Measurements from ENCODE around the gene TARDBP. TPM values are rescaled to one million over a fixed set of nuclear protein-coding genes. Genes with fewer than 3 reads are reported as not detected.
A peak's percentile ranks its signal among the peaks of the same experiment; 100 is the strongest.

The TARDBP gene
- total and polyA plus RNA-seq, 2 donors (not counting 1 experiment from before 2014, with no cell fraction given) = 85.2 to 222 TPM

DNA sequence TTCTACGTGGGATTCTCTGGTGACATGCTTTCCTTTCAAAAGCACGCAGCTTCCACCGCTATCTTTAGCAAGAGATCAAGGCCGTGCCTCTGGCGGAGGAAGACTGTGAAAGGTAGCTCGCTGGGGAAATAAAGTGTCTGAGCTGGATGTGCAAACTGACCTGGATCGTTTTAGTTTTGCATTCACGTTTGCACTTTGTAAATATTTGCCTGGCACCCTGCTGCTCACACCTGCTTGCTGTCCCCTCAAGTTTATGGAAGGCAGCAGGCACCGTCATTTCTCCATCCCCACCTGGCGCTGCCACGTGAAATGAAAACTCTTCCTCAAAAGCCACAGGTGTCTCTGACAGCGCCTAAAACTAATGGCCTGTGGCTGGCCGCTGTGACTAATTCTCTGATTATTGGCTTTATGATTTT lies 44.0 kb upstream of the TARDBP start:
- Histone ChIP-seq H3K27me3 (replicated peaks in 1 of 4; ENCODE audit: control extremely low read depth in 1 of 4, control insufficient read depth in 3 of 4, insufficient read depth in 4 of 4, low read length in 3 of 4) (peaks cover 0 to 6% (median 0%) of the 10 kb centered on the region in 4 experiments), H3K27ac (ENCODE audit: low read length in 2 of 2) (no peak overlapping the region), H3K9me3 (ENCODE audit: control extremely low read depth in 1 of 3, control insufficient read depth in 2 of 3, insufficient read depth in 1 of 3, low read length in 2 of 3) (peaks cover 0 to 4% (median 0%) of the 10 kb centered on the region in 3 donors), H3K4me1 (ENCODE audit: control insufficient read depth in 2 of 2, insufficient read depth in 2 of 2, low read length in 2 of 2) (peaks cover 14 to 24% of the 10 kb centered on the region in 2 donors), H3K4me2 (replicated peaks; ENCODE audit: low read depth, low read length, poor library complexity, severe bottlenecking) (peak overlapping the region; percentile 43), H4K20me1 (ENCODE audit: control insufficient read depth, insufficient read depth, low read length, poor library complexity, severe bottlenecking) (no peaks in the 10 kb centered on the region), H3K79me2 (ENCODE audit: control insufficient read depth, insufficient read depth, low read length) (no peaks in the 10 kb centered on the region), H2AFZ (ENCODE audit: insufficient read depth, low read depth, low read length, poor library complexity, severe bottlenecking) (peak overlapping the region; percentile 44), H3K4me3 (ENCODE audit: control extremely low read depth in 1 of 5, extremely low read depth in 1 of 5, insufficient read depth in 1 of 5, low read depth in 2 of 5, low read length in 4 of 5) (peak overlapping the region in 2 of 5 experiments; percentile 17 to 35), H3K9ac (ENCODE audit: low read length) (no peak overlapping the region), H3K36me3 (replicated peaks in 1 of 2; ENCODE audit: control extremely low read depth in 1 of 2, control insufficient read depth in 1 of 2, extremely low read depth in 1 of 2, insufficient read depth in 2 of 2, low read length in 1 of 2) (no peaks in the 10 kb centered on the region)
- TF ChIP-seq, protein P1, sequence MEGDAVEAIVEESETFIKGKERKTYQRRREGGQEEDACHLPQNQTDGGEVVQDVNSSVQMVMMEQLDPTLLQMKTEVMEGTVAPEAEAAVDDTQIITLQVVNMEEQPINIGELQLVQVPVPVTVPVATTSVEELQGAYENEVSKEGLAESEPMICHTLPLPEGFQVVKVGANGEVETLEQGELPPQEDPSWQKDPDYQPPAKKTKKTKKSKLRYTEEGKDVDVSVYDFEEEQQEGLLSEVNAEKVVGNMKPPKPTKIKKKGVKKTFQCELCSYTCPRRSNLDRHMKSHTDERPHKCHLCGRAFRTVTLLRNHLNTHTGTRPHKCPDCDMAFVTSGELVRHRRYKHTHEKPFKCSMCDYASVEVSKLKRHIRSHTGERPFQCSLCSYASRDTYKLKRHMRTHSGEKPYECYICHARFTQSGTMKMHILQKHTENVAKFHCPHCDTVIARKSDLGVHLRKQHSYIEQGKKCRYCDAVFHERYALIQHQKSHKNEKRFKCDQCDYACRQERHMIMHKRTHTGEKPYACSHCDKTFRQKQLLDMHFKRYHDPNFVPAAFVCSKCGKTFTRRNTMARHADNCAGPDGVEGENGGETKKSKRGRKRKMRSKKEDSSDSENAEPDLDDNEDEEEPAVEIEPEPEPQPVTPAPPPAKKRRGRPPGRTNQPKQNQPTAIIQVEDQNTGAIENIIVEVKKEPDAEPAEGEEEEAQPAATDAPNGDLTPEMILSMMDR (IDR thresholded peaks at IDR 0.05) = no peak
- TF ChIP-seq EZH2 (IDR thresholded peaks at IDR 0.05; ENCODE audit: borderline replicate concordance, insufficient read depth, low read depth, low read length, poor library complexity, severe bottlenecking) = no peak
- intact Hi-C loops (cut with micrococcal nuclease) = no loop called here
- peak overlapping the region; percentile 68 for H3K4me3 Mint-ChIP-seq
- WGBS (ENCODE audit: insufficient coverage) = 72% methylated on average over 11 of the region's 13 CpGs
- H3K27me3 Mint-ChIP-seq = peaks cover 22% of the 10 kb centered on the region
- H3K27ac Mint-ChIP-seq = no peak overlapping the region
- ChIA-PET POLR2A (no interaction called here), CTCF (no interaction called here)
- ATAC-seq (ENCODE audit: low read depth) (no peak), DNase-seq (no peak)
- H3K9me3 Mint-ChIP-seq (ENCODE audit: insufficient read depth) = no peaks in the 10 kb centered on the region
- H3K4me1 Mint-ChIP-seq = peaks cover 27% of the 10 kb centered on the region

DNA sequence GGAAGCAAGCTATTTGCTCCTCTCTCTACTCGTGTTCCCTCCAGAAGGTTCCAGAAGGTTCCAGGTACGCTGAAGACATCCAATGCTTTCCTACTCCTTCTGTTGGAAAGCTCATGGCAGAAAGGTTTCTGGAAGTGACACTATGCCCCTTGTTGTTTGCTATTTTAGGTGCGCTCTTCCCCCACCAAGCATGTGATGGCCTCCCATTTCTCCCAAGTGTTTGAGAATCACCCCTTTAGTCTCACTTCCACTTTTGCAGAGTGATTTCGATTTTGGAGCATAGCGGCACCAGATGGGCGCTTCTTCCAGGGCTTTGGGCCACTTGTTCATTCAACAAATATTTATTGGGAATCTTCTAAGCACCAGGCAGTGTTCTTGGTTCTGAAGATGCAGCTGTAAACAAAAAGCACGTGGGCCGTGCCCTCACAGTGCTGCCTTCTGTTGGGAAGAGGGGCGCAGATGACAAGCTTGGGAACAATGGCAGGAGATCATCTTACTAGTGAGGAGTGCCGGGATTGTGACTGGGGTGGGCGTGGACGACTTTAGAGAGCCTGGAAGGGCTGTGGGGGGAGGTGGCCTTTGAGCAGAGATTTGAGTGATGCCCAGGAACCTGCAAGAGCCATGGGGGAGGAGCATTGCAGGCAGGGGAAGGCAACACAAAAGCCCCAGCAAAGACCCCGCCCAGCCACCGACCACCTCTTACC lies 43.0 kb upstream of the TARDBP start:
- no peaks in the 10 kb centered on the region for H3K9me3 Mint-ChIP-seq (ENCODE audit: insufficient read depth)
- Histone ChIP-seq H3K9me3 (ENCODE audit: control extremely low read depth in 1 of 3, control insufficient read depth in 2 of 3, insufficient read depth in 1 of 3, low read length in 2 of 3) (peaks cover 0 to 4% (median 0%) of the 10 kb centered on the region in 3 donors), H4K20me1 (ENCODE audit: control insufficient read depth, insufficient read depth, low read length, poor library complexity, severe bottlenecking) (no peaks in the 10 kb centered on the region), H3K27me3 (replicated peaks in 1 of 4; ENCODE audit: control extremely low read depth in 1 of 4, control insufficient read depth in 3 of 4, insufficient read depth in 4 of 4, low read length in 3 of 4) (peaks cover 0 to 6% (median 0%) of the 10 kb centered on the region in 4 experiments), H3K79me2 (ENCODE audit: control insufficient read depth, insufficient read depth, low read length) (no peaks in the 10 kb centered on the region), H3K36me3 (replicated peaks in 1 of 2; ENCODE audit: control extremely low read depth in 1 of 2, control insufficient read depth in 1 of 2, extremely low read depth in 1 of 2, insufficient read depth in 2 of 2, low read length in 1 of 2) (no peaks in the 10 kb centered on the region), H3K4me2 (replicated peaks; ENCODE audit: low read depth, low read length, poor library complexity, severe bottlenecking) (no peak overlapping the region), H3K9ac (ENCODE audit: low read length) (no peak overlapping the region), H3K27ac (ENCODE audit: low read length in 2 of 2) (no peak overlapping the region), H2AFZ (ENCODE audit: insufficient read depth, low read depth, low read length, poor library complexity, severe bottlenecking) (no peak overlapping the region), H3K4me1 (ENCODE audit: control insufficient read depth in 2 of 2, insufficient read depth in 2 of 2, low read length in 2 of 2) (peaks cover 14 to 22% of the 10 kb centered on the region in 2 donors), H3K4me3 (ENCODE audit: control extremely low read depth in 1 of 5, extremely low read depth in 1 of 5, insufficient read depth in 1 of 5, low read depth in 2 of 5, low read length in 4 of 5) (no peak overlapping the region)
- ChIA-PET POLR2A (no interaction called here), CTCF (interaction anchor here (1.2 kb wide), 1 partner anchor 12 kb away, joined by 3 read pairs; no protein-coding TSS in a partner anchor)
- H3K27ac Mint-ChIP-seq = no peak overlapping the region
- DNase-seq (no peak), ATAC-seq (ENCODE audit: low read depth) (no peak)
- TF ChIP-seq EZH2 (IDR thresholded peaks at IDR 0.05; ENCODE audit: borderline replicate concordance, insufficient read depth, low read depth, low read length, poor library complexity, severe bottlenecking) = no peak
- TF ChIP-seq, protein P1 (IDR thresholded peaks at IDR 0.05) = no peak
- H3K4me1 Mint-ChIP-seq = peaks cover 27% of the 10 kb centered on the region
- H3K4me3 Mint-ChIP-seq = no peak overlapping the region
- intact Hi-C loops (cut with micrococcal nuclease) = no loop called here
- H3K27me3 Mint-ChIP-seq = peaks cover 18% of the 10 kb centered on the region
- 85% methylated on average over 12 of the region's 14 CpGs for WGBS (ENCODE audit: insufficient coverage)
